DLD1 (cell line): ENCODE measurements around the gene SPTB.

Source experiments
- in situ Hi-C: cut with HindIII; loops from 2 replicates; pipeline ENCODE4 v1.10.0; 2017; ENCODE audit warnings: low sequenced_read_pairs

Gene SPTB

GRCh38 chr14:64795211-64795610, 84.5 kb downstream of the SPTB start:
- in situ Hi-C loops: loop anchor here (25.0 kb wide), 1 partner anchor 92 kb away; the partner anchor contains the start of gene SPTB

GRCh38 chr14:64792871-64793560, 86.7 kb downstream of the SPTB start:
- in situ Hi-C loops: loop anchor here (25.0 kb wide), 1 partner anchor 94 kb away; the partner anchor contains the start of gene SPTB

GRCh38 chr14:64792231-64792630, 87.5 kb downstream of the SPTB start:
- in situ Hi-C loops: loop anchor here (25.0 kb wide), 1 partner anchor 95 kb away; the partner anchor contains the start of gene SPTB

- in situ Hi-C loops: loop anchor here (25.0 kb wide), 1 partner anchor 97 kb away; the partner anchor contains the start of gene SPTB
These were observed 89.2 kb downstream of the SPTB start for GRCh38 chr14:64790478-64790877.

GRCh38 chr14:64789696-64790095, 90.0 kb downstream of the SPTB start:
- in situ Hi-C loops: loop anchor here (25.0 kb wide), 1 partner anchor 98 kb away; the partner anchor contains the start of gene SPTB

- in situ Hi-C loops: loop anchor here (25.0 kb wide), 1 partner anchor 99 kb away; the partner anchor contains the start of gene SPTB
These were observed 91.0 kb downstream of the SPTB start for GRCh38 chr14:64788706-64789105.

GRCh38 chr14:64787619-64788018, 92.1 kb downstream of the SPTB start:
- in situ Hi-C loops: loop anchor here (25.0 kb wide), 1 partner anchor 100 kb away; the partner anchor contains the start of gene SPTB

GRCh38 chr14:64786296-64787149, 93.2 kb downstream of the SPTB start:
- in situ Hi-C loops: loop anchor here (25.0 kb wide), 1 partner anchor 101 kb away; the partner anchor contains the start of gene SPTB

- in situ Hi-C loops: loop anchor here (25.0 kb wide), 1 partner anchor 103 kb away; the partner anchor contains the start of gene SPTB
These were observed 95.7 kb downstream of the SPTB start for GRCh38 chr14:64784006-64784405.

- in situ Hi-C loops: loop anchor here (25.0 kb wide), 1 partner anchor 105 kb away; the partner anchor contains the start of gene SPTB
These were observed 97.5 kb downstream of the SPTB start for GRCh38 chr14:64782196-64782595.

GRCh38 chr14:64779472-64779871, 100.2 kb downstream of the SPTB start:
- in situ Hi-C loops: loop anchor here (25.0 kb wide), 1 partner anchor 108 kb away; the partner anchor contains the start of gene SPTB

GRCh38 chr14:64778104-64778754, 101.5 kb downstream of the SPTB start:
- in situ Hi-C loops: loop anchor here (25.0 kb wide), 1 partner anchor 109 kb away; the partner anchor contains the start of gene SPTB

GRCh38 chr14:64777461-64777860, 102.2 kb downstream of the SPTB start:
- in situ Hi-C loops: loop anchor here (25.0 kb wide), 1 partner anchor 110 kb away; the partner anchor contains the start of gene SPTB

- in situ Hi-C loops: loop anchor here (25.0 kb wide), 1 partner anchor 112 kb away; the partner anchor contains the start of gene SPTB
These were observed 104.5 kb downstream of the SPTB start for GRCh38 chr14:64775081-64775777.

GRCh38 chr14:64774272-64774671, 105.4 kb downstream of the SPTB start:
- in situ Hi-C loops: no loop called here

GRCh38 chr14:64773577-64773976, 106.1 kb downstream of the SPTB start:
- in situ Hi-C loops: no loop called here

GRCh38 chr14:64773046-64773445, 106.7 kb downstream of the SPTB start:
- in situ Hi-C loops: no loop called here

- in situ Hi-C loops: no loop called here
These were observed 107.2 kb downstream of the SPTB start for GRCh38 chr14:64772397-64772950.

GRCh38 chr14:64771161-64771560, 108.5 kb downstream of the SPTB start:
- in situ Hi-C loops: no loop called here
